NCI-H1092 treated with DMSO at 0.1 percent for 48 hours (cell line): ENCODE data around the gene SCN4B.

Experiments
- DNase-seq: peaks from one replicate; lab custom pipeline; 2025; lab: John Stamatoyannopoulos, UW

Gene SCN4B

GRCh38 chr11:118099838-118100556, 52.6 kb downstream of the SCN4B start:
- DNase-seq, result no peak

DNA sequence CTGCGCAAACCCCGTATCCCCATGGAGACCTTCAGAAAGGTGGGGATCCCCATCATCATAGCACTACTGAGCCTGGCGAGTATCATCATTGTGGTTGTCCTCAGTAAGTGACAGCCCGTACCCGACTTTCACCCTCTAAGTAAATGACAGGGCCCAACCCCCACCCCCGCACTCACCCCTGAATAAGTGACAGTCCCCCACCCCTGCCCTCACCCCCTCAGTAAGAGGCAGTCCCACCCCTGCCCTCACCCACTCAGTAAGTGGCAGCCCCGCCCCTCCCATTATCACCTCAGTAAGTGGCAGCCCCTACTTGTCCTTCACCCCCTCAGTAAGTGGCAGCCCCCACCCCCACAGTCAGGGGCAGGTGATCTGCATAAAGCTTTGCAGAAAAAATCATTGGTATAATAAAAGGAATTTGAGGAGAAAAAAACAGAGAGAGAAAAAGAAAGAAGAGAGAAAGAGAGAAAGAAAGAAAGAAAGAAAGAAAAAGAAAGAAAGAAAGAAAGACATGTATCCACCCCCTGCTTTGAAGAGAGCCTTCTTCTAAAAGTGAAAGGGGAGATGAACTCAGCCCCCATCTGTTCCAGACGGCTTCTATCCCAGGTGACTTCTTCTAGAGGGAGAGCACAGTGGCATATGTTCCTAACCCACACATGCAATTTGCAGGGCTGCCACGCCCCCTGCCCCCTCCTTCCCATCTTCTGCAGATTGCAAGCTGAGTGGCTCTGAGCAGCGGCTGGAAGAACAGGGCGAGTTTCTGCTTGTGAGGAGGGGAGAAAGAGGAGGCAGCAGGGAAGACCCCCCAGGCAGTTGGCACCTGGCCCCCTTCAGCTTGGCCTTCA, 53.4 kb downstream of the SCN4B start:
- no peak for DNase-seq

DNA sequence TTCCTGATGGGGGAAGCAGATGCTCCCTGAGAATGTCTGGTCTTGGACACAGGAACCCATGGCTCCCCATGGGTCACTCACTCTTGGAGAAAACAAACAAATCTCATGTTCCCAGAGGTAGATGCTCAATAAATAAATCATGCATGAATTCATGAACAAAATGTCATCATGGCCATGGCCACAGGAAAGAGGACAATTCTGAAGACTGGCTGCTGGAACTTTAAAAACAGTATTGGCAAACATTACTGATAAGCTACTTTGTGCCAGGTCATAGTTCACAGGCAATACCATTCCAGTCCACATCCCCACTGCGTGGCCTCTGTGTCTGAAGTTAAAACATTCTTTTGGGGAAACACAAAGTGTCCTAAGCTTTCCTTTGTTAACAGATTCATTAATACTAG, 56.7 kb downstream of the SCN4B start:
- no peak for DNase-seq

- no peak for DNase-seq
Measured at GRCh38 chr11:118095493-118095892, 57.1 kb downstream of the SCN4B start.

- DNase-seq, result no peak
Measured at GRCh38 chr11:118092907-118093571, 59.6 kb downstream of the SCN4B start.

DNA sequence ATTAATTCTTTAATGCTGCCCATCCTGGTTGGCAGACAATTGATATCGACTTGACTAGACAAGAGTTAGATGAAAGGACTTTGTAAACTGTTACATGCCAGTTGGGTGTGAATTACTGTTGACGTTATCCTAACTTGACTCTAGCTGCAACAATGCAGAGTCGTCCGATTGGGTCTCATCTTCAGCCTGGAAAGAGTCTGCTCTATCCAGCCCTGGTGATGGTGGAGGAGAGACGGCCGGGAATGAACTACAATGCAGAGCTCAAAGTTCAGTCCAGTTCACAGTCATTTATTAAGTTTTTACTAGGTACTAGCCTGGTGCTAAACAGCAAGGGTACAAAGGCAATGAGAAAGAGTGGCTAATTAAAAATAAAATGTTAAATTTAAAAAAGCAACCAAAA, 60.9 kb downstream of the SCN4B start:
- DNase-seq, result no peak

GRCh38 chr11:118090545-118091162, 62.0 kb downstream of the SCN4B start:
- no peak for DNase-seq

DNA sequence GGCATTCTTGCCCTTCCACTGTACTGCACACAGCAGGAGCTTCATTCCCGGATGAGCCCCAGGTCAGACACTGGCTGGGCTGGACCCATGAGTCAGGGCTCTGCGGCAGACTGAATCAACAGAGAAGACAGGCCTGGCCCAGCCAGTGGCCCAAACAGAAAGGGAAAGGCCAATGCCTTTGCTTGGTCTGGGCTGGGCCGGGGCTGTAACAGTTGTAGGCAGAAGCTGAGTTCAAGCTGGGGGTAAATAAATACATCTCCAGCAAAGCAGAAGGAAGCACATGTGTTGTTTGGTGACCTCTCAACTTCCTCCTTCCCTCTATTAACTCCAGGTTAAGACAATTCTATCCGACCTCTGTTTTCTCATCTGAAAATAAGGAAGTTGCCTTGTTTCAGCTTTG, 64.1 kb downstream of the SCN4B start:
- no peak for DNase-seq

- DNase-seq, result no peak
Measured at GRCh38 chr11:118087931-118088330, 64.7 kb downstream of the SCN4B start.

DNA sequence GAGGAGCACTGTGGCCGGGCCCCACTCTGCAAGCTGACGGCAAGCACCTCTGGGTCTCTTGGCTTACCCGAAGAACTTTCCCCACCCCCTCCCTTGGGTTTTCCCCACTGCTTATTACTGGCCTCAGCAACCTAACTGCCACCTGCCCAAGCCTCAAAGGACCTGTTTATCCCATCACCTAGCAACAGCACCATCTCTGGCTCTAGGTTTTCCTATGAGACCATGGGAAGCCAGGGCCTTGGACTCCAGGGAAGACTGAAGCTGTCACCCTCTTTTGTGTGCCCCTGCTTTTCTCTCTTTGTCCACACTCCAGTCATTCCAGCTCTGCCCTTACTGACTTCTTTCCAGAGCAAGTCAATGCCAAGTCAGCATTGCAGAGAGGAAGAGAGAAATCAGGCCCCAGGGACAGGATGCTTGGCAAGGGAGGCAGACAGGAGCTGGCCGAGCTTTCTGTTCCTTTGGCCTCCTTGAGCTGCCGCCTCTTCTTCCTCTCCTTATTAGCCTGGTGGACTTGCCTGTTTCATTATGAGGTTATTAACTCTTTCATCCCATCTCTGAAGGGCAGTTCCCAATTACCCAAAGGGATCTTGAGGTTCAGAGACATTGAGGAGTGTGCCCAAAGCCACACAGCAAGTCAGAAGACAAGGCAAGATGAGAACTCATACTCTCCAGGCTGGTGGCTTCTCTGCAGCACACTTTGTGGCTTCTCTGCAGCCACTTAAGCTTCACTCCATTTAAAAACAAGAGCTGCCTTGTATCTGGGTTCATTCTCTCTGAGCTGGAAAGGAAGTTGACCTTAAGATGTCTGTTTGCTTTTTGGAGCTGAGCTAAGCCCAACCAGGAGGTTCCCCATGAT, 65.5 kb downstream of the SCN4B start, which contains the start of gene SMIM35:
Gene SMIM35 (minus strand): TSS at position 51 of the 856 bp plus-strand sequence. CDS start 206 bp downstream, outside the sequence.
- DNase-seq, result no peak

DNA sequence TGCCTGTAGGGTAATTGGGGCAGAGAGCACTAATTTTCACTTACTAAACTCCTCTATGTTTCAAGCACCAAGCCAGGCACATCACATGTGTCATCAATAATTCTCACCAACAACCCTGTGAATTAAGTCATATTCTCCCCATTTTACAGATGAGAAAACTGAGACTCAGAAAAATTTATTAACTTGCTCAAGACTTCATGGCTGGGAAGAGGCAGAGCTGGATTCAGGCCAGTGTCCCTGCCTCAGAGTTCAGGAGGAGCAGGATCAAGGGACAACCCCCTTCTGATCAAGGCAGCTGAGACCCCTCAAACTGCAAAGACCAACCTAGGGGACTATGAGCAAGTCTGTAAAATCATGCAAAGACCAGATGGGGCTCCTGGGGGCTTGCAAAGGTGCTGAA, 68.0 kb downstream of the SCN4B start:
- no peak for DNase-seq

- no peak for DNase-seq
Measured at GRCh38 chr11:118084247-118084646, 68.4 kb downstream of the SCN4B start.
